Pancreas (tissue), 10 donors: ENCODE measurements around the gene INO80C. TPM values are rescaled to one million over a fixed set of nuclear protein-coding genes. Genes with fewer than 3 reads are reported as not detected.

Experiments used
- ATAC-seq, 4 donors: fragments of 200-7000 bp; cut with Tn5 transposase; one replicate each; pipeline versions ENCODE4 v1.8.0 to v1.9.1; 2020; ENCODE audit warnings: mild to moderate bottlenecking in 4 of 4, moderate library complexity in 4 of 4
- DNase-seq, 6 donors: peaks; one replicate each; pipeline ENCODE4 v3.0.0-alpha.2; 2020
- FAIRE-seq: peaks from 2 replicates; lab custom pipeline; 2012; peaks lifted over from hg19 to GRCh38; lab: Jason Lieb, UNC
- H3K27ac ChIP-seq, 4 donors: fragments of 200-600 bp; sonication (generic); 1 replicate in 3 of 4; 2 replicates in 1 of 4; pipeline versions ENCODE4 v1.5.0 to v1.8.0; 2020
- H3K27me3 ChIP-seq, 4 donors: fragments of 200-600 bp; one replicate each; pipeline ENCODE4 v1.8.0; 2021
- H3K36me3 ChIP-seq, 3 donors: fragments of 200-600 bp; sonication (generic) in 1 of 3; one replicate each; pipeline versions ENCODE4 v1.5.0 to v1.8.0; 2020 to 2021
- H3K4me1 ChIP-seq, 3 donors: fragments of 200-600 bp; one replicate each; pipeline ENCODE4 v1.8.0; 2021
- H3K4me3 ChIP-seq, 4 donors: fragments of 200-600 bp; sonication (generic) in 2 of 4; one replicate each; pipeline versions ENCODE4 v1.5.0 to v1.8.0; 2020 to 2021
- H3K9me3 ChIP-seq, 4 donors: fragments of 200-600 bp; one replicate each; pipeline ENCODE4 v1.8.0; 2021
- CTCF ChIP-seq, 4 donors: fragments of 200-600 bp; sonication (generic) in 3 of 4; IDR thresholded peaks; one replicate each; pipeline versions ENCODE4 v1.5.0 to v1.8.0; 2021; ENCODE audit warnings: antibody characterized with exemption in 4 of 4
- WGBS, 2 donors: extraction: QIAGEN DNeasy Blood & Tissue Kit; methylation state at CpG; one replicate each; pipeline ENCODE4 v1.1.7; 2013; 5-methylcytosine and 5-hydroxymethylcytosine counted together
- intact Hi-C, 3 donors: fragments of 100-400 bp; cut with DNase I; formaldehyde crosslinking; loops; one replicate each; pipeline versions ENCODE4 v1.11.1 to v1.14.2; 2022
- polyA plus RNA-seq, 2 donors: library from polyadenylated mRNA; stranded (reverse); fragments of 200-250 nt; gene quantifications; one replicate each; pipeline ENCODE4 v1.2.3, GENCODE V29; 2013
- total RNA-seq, 6 donors: library from RNA; stranded (reverse); fragmentation: NEBNext Ultra II Directional in 4 of 6; extraction: Animal tissue kit (Norgen Biotek cat#: 25700) in 4 of 6; gene quantifications; one replicate each; pipeline versions ENCODE4 v1.2.1 to v1.2.4, GENCODE V29; 2021 to 2023
- donor health status: healthy with polysubstance abuse.
- donor health status: DM: no; HTN: no; CAD: no; lungs with moderate emphysema.
- donor health status: DM: no; HTN: no; CAD: no.
- donor health status: control.
- donor health status: control.
- donor health status: Bipolar disorder and iron deficiency.
- donor health status: DM: yes; HTN: yes; CAD: no.
- donor health status: DM: no; HTN: no; CAD: no.
- donor health status: DM: no; HTN: no; CAD: no.
- donor health status: DM: yes; HTN: yes; CAD: no.

The INO80C gene
- total and polyA plus RNA-seq, 8 donors = 6.1 to 25.6 (median 9.8) TPM

GRCh38 chr18:35524226-35524625, 26.5 kb upstream of the INO80C start:
- Histone ChIP-seq H3K4me3 (no peak overlapping the region), H3K36me3 (no peaks in the 10 kb centered on the region), H3K27ac (no peak overlapping the region), H3K4me1 (peaks cover 0 to 6% (median 0%) of the 10 kb centered on the region in 3 donors), H3K27me3 (no peaks in the 10 kb centered on the region), H3K9me3 (no peaks in the 10 kb centered on the region)
- 71 to 76% methylated on average over 5 of the region's 5 CpGs for WGBS, 2 donors
- peak in 3 of 4 donors; percentile 20 to 65 (median 62) for ATAC-seq
- no peak for TF ChIP-seq CTCF (IDR thresholded peaks at IDR 0.05)
- FAIRE-seq = no peak
- intact Hi-C loops = no loop called here
- peak in 1 of 6 donors; percentile 33 for DNase-seq

GRCh38 chr18:35522130-35522959, 24.6 kb upstream of the INO80C start:
- no peaks in the 10 kb centered on the region for H3K9me3 ChIP-seq
- 87 to 91% methylated on average over 2 of the region's 2 CpGs for WGBS, 2 donors
- TF ChIP-seq CTCF (IDR thresholded peaks at IDR 0.05) = no peak
- intact Hi-C loops = no loop called here
- no peaks in the 10 kb centered on the region for H3K36me3 ChIP-seq
- FAIRE-seq (no peak), DNase-seq (no peak), ATAC-seq (no peak)
- H3K27me3 ChIP-seq = no peaks in the 10 kb centered on the region
- H3K27ac ChIP-seq = no peak overlapping the region
- peaks cover 0 to 10% (median 0%) of the 10 kb centered on the region in 3 donors for H3K4me1 ChIP-seq
- no peak overlapping the region for H3K4me3 ChIP-seq

- Histone ChIP-seq H3K4me1 (peaks cover 0 to 7% (median 0%) of the 10 kb centered on the region in 3 donors), H3K9me3 (no peaks in the 10 kb centered on the region), H3K27ac (no peak overlapping the region), H3K4me3 (no peak overlapping the region), H3K27me3 (no peaks in the 10 kb centered on the region), H3K36me3 (no peaks in the 10 kb centered on the region)
- 77 to 90% methylated on average over 5 of the region's 5 CpGs for WGBS, 2 donors
- no peak for ATAC-seq
- intact Hi-C loops = no loop called here
- TF ChIP-seq CTCF (IDR thresholded peaks at IDR 0.05) = no peak
- DNase-seq = no peak
- FAIRE-seq = no peak
Measured at GRCh38 chr18:35521133-35521532, 23.4 kb upstream of the INO80C start.

- 46 to 48% methylated on average over 7 of the region's 7 CpGs for WGBS, 2 donors
- intact Hi-C loops = loop anchor here in 1 of 3 donors (10.0 kb wide), 1 partner anchor 115 kb away; no protein-coding TSS in a partner anchor
- H3K4me3 ChIP-seq = no peak overlapping the region
- no peaks in the 10 kb centered on the region for H3K27me3 ChIP-seq
- peaks cover 0 to 5% (median 0%) of the 10 kb centered on the region in 3 donors for H3K4me1 ChIP-seq
- ATAC-seq (peak in 1 of 4 donors; percentile 11), DNase-seq (no peak), FAIRE-seq (no peak)
- no peak overlapping the region for H3K27ac ChIP-seq
- H3K36me3 ChIP-seq = no peaks in the 10 kb centered on the region
- no peaks in the 10 kb centered on the region for H3K9me3 ChIP-seq
- no peak for TF ChIP-seq CTCF (IDR thresholded peaks at IDR 0.05)
Measured at GRCh38 chr18:35519148-35519899, 21.6 kb upstream of the INO80C start.
